Thoracic aorta (tissue), 2 donors: ENCODE measurements around the gene FAM177B. TPM values are rescaled to one million over a fixed set of nuclear protein-coding genes. Genes with fewer than 3 reads are reported as not detected.

Experiments used
- ATAC-seq: fragments of 150-250 bp; one replicate; pipeline ENCODE4 v1.8.0; 2017; ENCODE audit warnings: low read depth; ENCODE audit not compliant: insufficient number of reproducible peaks, low FRiP score
- DNase-seq: peaks from one replicate; pipeline ENCODE4 v3.0.0-alpha.2; 2020; ENCODE audit warnings: low spot score
- H3K27ac ChIP-seq, 2 donors: fragments of 200-600 bp; sonication (generic); 1 replicate in 1 of 2; 2 replicates in 1 of 2; pipeline ENCODE4 v1.5.1; 2016; ENCODE audit warnings: mild to moderate bottlenecking in 2 of 2, moderate library complexity in 2 of 2
- H3K27me3 ChIP-seq: fragments of 200-600 bp; sonication (generic); replicated peaks from 2 replicates; pipeline ENCODE4 v1.6.0; 2016; ENCODE audit warnings: mild to moderate bottlenecking; ENCODE audit not compliant: insufficient read depth
- H3K36me3 ChIP-seq: fragments of 200-600 bp; sonication (generic); one replicate; pipeline ENCODE4 v1.5.1; 2016
- H3K4me1 ChIP-seq, 2 donors: fragments of 200-600 bp; sonication (generic); 1 replicate in 1 of 2; 2 replicates in 1 of 2; pipeline versions ENCODE4 v1.5.1 to v1.6.0; 2016; ENCODE audit warnings: low read depth in 2 of 2, mild to moderate bottlenecking in 1 of 2; ENCODE audit not compliant: control insufficient read depth in 1 of 2
- H3K4me3 ChIP-seq: fragments of 200-600 bp; sonication (generic); 2 replicates; pipeline ENCODE4 v1.5.1; 2016; ENCODE audit warnings: mild to moderate bottlenecking
- H3K9me3 ChIP-seq: fragments of 200-600 bp; sonication (generic); 2 replicates; pipeline ENCODE4 v1.5.1; 2016
- total RNA-seq, 2 donors: library from RNA; depleted of rRNA; stranded (reverse); fragments of >200 nt; gene quantifications; one replicate each; pipeline versions ENCODE4 v1.1.0 to v1.2.3, GENCODE V29; 2016
- TF ChIP-seq, protein P1 (sequence below): fragments of 200-600 bp; sonication (generic); IDR thresholded peaks from one replicate; pipeline ENCODE4 v1.5.1; 2019; ENCODE audit warnings: antibody characterized with exemption

Gene FAM177B
- total RNA-seq, 2 donors from 2014 or later: 3.1 TPM; not detected in 1

- TF ChIP-seq, protein P1, sequence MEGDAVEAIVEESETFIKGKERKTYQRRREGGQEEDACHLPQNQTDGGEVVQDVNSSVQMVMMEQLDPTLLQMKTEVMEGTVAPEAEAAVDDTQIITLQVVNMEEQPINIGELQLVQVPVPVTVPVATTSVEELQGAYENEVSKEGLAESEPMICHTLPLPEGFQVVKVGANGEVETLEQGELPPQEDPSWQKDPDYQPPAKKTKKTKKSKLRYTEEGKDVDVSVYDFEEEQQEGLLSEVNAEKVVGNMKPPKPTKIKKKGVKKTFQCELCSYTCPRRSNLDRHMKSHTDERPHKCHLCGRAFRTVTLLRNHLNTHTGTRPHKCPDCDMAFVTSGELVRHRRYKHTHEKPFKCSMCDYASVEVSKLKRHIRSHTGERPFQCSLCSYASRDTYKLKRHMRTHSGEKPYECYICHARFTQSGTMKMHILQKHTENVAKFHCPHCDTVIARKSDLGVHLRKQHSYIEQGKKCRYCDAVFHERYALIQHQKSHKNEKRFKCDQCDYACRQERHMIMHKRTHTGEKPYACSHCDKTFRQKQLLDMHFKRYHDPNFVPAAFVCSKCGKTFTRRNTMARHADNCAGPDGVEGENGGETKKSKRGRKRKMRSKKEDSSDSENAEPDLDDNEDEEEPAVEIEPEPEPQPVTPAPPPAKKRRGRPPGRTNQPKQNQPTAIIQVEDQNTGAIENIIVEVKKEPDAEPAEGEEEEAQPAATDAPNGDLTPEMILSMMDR: no peak
- ATAC-seq: peak; percentile 65
- no peak overlapping the region for H3K4me3 ChIP-seq
- no peaks in the 10 kb centered on the region for H3K4me1 ChIP-seq
- H3K36me3 ChIP-seq: no peaks in the 10 kb centered on the region
- no peak overlapping the region for H3K27ac ChIP-seq
- no peaks in the 10 kb centered on the region for H3K9me3 ChIP-seq
- H3K27me3 ChIP-seq: no peaks in the 10 kb centered on the region
- DNase-seq: no peak
Measured at GRCh38 chr1:222798116-222798515, 61.1 kb downstream of the FAM177B start.

DNA sequence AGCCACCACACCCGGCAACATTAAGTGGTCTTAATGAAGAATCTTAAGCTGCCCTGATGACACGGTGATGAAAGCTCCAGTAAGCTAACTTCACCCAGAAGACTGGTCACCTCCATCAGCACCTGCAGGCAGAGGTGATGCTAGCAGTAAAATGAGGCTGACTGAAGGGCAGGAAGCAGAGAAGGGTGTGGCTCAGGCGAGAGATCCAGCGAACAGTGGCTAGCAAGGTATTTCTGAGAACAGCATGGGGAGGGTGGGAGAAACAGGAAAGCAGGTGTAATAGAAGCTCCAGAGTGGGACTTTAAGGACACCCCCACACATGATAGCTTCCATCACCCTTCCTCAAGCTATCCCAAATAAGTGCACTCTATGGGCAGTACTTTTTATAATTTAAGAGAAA, 62.0 kb downstream of the FAM177B start:
- H3K9me3 ChIP-seq: no peaks in the 10 kb centered on the region
- DNase-seq (no peak), ATAC-seq (no peak)
- no peaks in the 10 kb centered on the region for H3K4me1 ChIP-seq
- H3K27me3 ChIP-seq: no peaks in the 10 kb centered on the region
- H3K36me3 ChIP-seq: no peaks in the 10 kb centered on the region
- H3K4me3 ChIP-seq: no peak overlapping the region
- TF ChIP-seq, protein P1: no peak
- H3K27ac ChIP-seq: no peak overlapping the region

Other genes with a start within 250 kb of the FAM177B start
- gene HHIPL2, start 189.1 kb upstream of the FAM177B start, total RNA-seq: not detected
- gene TAF1A, start 147.3 kb upstream of the FAM177B start, total RNA-seq: 1 to 10 TPM; 2.0 to 2.8 TPM
- gene MIA3, start 119.1 kb upstream of the FAM177B start, total RNA-seq: 10 to 100 TPM; 44.0 to 72.9 TPM
- gene AIDA, start 24.7 kb upstream of the FAM177B start, total RNA-seq: 10 to 100 TPM; 59.2 to 61.7 TPM
- gene BROX, start 24.6 kb upstream of the FAM177B start, total RNA-seq: 10 to 100 TPM; 24.4 to 36.0 TPM
- 1 to 10 TPM; 5.6 to 7.0 TPM for gene DISP1, start 77.8 kb downstream of the FAM177B start, total RNA-seq